Stimulated activated CD4-positive, alpha-beta T cell treated with anti-CD3 and anti-CD28 coated beads, Interleukin-12 subunit alpha, Interleukin-12 subunit beta, amount 100 ng/mL, for 48 hours (primary cell): ENCODE results near the gene RASSF7.

Source experiments
- DNase-seq, 3 donors: peaks; one replicate each; pipeline ENCODE4 v3.0.0-alpha.2; 2020; ENCODE audit warnings: low read depth in 2 of 3, low spot score in 1 of 3

Gene RASSF7

DNA sequence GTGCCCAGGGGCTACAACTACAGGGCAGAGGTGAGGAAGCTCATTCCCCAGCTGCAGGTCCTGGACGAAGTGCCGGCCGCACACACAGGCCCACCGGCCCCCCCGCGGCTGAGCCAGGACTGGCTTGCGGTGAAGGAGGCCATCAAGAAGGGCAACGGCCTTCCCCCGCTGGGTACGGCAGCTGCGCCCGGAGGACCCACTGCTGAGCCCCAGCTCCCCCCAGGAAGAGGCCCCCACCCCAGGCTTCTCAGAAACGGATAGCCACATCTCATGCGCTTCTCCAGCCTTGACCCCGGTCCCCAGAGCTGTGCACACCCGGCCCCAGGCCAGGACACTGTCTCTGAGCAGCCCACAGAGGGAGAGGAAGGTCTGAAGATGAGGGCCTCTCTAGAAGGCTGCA is 9.6 kb upstream of the RASSF7 start:
- no peak for DNase-seq

GRCh38 chr11:551596-551995 is 9.2 kb upstream of the RASSF7 start:
- no peak for DNase-seq

- no peak for DNase-seq
Measured at GRCh38 chr11:553083-553987, 7.4 kb upstream of the RASSF7 start.

DNA sequence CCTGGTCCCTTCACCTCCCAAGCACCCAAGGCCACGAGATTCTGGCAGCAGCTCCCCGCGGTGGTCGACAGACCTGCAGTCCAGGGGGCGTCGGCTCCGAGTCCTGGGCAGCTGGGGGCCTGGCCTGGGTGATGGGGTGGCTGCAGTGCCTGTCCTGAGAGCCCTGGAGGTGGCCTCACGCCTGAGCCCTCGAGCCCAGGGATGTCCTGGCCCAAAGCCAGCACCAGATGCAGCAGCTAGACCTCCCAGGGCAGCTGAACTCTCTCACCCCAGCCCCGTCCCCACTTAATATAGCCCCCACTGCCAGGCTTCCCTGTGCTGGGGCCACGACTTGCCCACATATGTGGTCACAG is 6.8 kb upstream of the RASSF7 start:
- DNase-seq: no peak

DNA sequence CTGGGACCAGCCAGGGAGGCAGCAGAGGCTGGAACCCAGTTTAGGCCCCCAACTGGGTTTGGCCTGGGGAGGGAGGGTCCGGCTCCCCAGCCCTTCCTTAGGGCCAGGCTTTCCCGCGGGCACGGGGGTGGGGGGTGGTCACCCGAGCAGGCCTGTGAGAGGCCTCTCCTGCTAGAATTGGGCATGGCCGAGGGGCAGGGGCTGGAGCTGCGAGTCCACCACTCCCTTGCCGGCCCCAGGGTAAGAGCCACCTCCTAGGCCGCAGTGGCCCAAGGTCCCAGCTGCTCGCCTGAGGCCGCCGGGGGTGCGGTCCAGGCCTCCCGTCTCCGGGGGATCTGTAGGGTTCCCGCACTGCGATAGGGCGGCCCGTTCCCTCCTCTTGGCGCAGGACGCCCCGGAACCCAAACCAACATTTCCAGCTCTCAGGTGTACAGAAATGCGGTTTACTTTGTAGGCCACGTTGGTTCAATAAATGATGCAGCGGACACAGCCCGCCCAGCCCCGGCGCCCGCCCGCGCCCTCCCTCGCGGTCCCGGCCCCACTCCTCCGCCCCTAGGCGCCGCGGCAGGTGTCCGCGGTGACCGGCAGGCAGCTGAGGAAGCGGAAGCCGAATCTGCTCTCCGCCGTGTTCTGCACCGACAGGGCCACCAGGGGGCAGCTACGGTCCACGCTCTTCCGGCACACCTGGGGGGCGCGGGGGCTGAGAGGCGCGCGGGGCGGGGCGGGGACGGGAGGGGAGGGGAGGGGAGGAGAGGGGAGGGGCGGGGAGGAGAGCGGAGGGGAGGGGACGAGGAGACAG is 6.1 kb upstream of the RASSF7 start:
- peak in 2 of 3 donors; percentile 58 to 65 for DNase-seq

- no peak for DNase-seq
Measured at GRCh38 chr11:555227-555779, 5.5 kb upstream of the RASSF7 start.

GRCh38 chr11:555780-556661 is 4.7 kb upstream of the RASSF7 start:
- DNase-seq: no peak

DNA sequence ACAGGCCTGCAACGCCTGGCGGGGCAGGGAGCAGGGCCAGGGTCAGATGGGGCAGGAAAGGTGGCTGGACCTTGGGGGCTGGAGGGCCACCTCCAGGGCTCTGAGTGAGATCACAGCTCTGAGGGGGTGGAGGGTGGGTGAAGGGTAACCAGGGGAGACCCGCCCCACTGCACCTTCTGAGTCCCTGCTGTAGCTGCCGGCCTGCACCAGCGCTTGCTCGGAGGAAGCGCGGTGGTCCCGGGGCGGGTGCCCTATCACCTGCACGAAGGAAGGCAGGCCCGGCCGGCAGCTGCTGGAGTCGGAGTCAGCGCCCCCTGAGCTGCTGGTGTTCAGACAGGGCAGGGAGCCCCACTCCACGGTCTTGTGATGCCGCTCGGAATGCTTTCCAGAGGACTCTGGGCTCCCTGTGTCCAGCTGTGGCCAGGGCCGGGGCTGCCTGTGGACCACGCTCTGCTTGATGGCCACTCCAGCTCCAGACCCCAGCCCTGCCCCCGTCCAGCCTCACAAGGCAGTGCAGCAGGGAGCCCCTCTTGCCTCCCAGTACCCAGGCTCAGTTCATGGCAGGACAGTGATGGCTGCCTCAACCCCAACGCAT is 4.0 kb upstream of the RASSF7 start:
- no peak for DNase-seq

- DNase-seq: no peak
Measured at GRCh38 chr11:557328-558132, 3.2 kb upstream of the RASSF7 start.

DNA sequence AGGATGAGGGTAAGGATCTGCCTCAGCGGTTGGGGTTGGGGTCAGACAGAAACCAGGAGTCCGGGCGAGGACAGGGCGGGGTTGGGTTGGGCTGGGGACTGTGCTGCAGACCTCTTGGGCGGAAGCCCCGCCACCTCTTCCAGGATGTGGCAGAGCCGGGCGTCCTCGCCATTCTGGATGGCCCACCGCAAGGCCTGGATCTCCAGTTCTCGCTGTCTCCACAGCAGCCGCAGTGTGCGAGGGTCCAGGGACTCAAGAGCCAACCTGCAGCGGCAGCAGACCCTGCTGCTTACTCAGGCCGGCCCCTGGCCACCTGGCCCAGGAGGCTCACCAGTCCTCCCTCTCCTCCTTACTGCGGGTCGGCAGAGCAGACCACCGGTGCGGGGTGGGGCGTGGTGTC is 2.3 kb upstream of the RASSF7 start:
- DNase-seq: no peak

DNA sequence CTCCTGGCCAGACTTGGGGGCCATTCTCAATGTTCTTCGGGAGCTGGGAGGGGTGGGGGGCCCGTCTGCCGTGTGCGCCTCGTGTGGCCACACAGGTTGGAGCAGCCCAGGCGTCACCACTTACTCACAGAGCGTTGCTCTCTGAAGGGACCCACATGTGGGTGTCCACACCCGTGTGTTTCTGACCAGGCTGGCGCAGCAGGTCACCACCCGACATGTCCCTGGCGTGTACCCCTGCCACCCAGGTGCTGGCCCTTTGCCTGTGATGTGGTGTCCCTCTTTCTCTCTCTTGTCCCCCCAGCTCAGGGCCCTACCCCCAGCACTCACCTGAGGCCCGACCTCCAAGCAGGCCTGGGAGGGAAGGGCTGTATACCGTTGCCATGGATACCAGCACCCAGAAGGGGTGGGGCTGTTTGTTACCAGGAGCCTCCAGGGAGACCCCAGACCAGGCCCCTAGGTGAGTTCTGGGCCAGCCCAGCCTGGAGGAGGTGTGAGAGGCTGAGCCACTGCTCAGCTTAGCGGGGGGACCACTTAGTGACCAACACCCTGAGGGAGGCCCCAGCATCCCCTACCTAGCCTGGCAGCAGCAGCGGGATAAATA is 1.6 kb upstream of the RASSF7 start:
- DNase-seq: no peak

DNA sequence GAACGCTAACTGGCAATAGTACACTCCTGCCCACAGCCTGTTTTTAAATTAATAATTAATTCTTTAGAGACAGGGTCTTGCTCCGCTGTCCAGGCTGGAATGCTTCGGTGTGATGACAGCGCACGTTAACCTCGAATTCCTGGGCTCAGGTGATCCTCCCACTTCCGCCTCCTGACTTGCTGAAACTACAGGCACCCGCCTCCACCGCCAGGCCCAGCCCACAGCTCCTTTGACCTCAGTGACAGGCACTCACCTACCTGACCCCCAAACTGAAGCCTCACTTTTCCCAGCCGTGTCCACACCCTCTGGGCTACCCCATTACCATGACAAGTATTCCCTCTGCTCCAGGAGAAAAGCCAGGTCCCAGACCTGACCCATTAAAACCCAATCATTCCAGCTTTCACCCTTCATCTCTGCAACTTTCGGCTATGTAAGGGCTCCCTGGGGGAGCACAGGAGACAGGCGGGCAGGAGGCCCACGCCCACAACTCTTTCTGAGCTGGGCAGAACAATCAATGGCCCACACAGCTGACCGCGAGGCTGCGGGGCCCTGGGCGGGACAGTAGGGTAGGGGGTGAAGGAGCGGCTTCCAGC is 962 bp upstream of the RASSF7 start:
- no peak for DNase-seq

DNA sequence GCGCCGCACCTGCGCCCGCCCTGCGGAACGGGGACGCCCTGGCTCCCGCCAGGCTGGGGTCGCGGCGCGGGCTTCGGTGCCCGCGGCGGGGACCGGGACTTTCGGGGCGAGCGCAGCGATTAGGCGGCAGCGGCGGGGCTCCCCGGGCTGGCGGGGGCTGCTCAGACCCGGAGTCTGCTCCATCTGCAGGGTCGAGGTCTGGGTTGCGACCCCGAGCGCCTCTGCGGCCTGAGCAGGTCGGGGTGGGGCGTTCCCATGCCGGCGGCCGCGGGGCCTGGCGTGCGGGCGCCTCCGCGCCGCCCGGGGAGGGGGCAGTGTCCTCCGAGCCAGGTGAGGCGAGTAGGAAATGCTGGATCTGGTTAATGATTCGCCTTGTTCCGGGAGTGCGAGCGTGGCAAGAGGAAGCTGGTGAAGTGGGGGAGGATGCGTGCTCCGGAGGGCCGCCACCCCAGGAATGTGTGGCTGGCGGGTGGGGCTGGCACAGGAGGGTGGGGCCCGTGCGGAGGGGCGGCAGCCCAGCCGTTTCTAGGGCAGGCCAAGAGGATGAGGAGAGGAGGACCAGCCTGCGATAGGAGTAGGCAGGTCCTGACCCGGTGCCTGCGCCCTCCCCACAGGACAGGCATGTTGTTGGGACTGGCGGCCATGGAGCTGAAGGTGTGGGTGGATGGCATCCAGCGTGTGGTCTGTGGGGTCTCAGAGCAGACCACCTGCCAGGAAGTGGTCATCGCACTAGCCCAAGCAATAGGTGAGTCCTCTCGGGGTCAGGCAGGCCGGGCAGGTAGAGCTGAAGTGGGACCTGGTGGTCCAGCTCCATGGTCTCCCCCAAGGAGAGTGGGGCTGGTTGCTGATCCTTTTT is 606 bp downstream of the RASSF7 start:
- no peak for DNase-seq

GRCh38 chr11:562046-562645 is 1.4 kb downstream of the RASSF7 start:
- DNase-seq: no peak

DNA sequence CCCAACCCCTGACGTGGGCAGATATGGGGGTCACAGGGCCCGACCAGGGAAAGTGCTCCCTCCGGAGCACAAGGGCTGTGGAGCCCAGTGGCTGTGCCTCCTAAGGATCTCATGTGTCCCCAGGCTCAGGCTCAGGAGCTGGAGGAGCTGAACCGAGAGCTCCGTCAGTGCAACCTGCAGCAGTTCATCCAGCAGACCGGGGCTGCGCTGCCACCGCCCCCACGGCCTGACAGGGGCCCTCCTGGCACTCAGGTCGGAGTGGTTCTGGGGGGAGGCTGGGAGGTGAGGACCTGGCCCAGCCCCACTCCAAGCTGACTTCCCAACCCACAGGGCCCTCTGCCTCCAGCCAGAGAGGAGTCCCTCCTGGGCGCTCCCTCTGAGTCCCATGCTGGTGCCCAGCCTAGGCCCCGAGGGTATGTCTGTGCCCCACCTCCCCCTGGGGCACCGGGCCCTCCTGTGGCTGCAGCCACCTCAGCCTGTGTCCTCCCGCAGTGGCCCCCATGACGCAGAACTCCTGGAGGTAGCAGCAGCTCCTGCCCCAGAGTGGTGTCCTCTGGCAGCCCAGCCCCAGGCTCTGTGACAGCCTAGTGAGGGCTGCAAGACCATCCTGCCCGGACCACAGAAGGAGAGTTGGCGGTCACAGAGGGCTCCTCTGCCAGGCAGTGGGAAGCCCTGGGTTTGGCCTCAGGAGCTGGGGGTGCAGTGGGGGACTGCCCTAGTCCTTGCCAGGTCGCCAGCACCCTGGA is 2.5 kb downstream of the RASSF7 start:
- no peak for DNase-seq

DNA sequence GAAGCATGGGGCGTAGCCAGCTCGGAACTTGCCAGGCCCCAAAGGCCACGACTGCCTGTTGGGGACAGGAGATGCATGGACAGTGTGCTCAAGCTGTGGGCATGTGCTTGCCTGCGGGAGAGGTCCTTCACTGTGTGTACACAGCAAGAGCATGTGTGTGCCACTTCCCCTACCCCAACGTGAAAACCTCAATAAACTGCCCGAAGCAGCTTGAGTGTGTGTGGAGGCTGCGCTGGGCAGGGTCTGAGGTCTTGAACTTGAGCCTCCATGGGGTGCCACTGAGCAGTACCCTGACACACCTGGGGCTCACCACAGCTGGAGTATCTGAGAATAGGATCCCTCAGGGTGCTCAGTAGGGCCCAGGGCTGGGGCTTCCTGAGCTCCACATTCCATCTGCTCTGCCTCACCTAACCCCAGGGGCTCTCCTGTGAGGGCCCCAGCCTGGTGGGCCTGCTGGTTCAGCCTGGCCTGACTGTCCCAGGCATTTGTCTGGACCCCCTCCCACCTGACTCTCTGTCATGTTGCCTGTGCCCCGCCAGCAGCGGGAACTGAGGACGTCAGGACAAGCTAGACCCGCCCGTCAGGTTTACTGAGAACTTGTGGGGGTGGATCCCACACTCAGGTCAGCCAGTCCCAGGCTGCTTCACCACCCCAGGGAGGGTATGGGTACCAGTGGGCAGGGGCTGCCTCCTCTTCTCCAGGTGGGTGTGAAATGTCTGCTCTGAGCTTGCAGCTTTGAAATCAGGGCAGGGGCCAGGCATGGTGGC is 3.2 kb downstream of the RASSF7 start:
- no peak for DNase-seq
